SU-DHL-6 (cell line): ENCODE results near the gene ABTB2.

Source experiments
- H2AFZ ChIP-seq: fragments of 200-600 bp; sonication (generic); 2 replicates; pipeline ENCODE4 v1.6.1; 2014; ENCODE audit warnings: low read depth, mild to moderate bottlenecking, moderate library complexity, mixed read lengths, antibody characterized with exemption, low read length; ENCODE audit not compliant: severe bottlenecking
- H3F3A ChIP-seq: fragments of 200-600 bp; shearing (Covaris generic); 2 replicates; pipeline ENCODE4 v1.6.0; 2016; ENCODE audit warnings: antibody characterized with exemption, mild to moderate bottlenecking; ENCODE audit not compliant: insufficient read depth
- H3K27ac ChIP-seq: fragments of 200-600 bp; sonication (generic); 2 replicates; pipeline ENCODE4 v1.5.1; 2016; ENCODE audit warnings: low read depth, mild to moderate bottlenecking, low read length, moderate library complexity, mixed read lengths
- H3K27me3 ChIP-seq: fragments of 200-600 bp; sonication (generic), shearing (Covaris generic); 2 replicates; pipeline ENCODE4 v1.6.0; 2014; ENCODE audit warnings: mild to moderate bottlenecking, low read length
- H3K36me3 ChIP-seq: fragments of 200-600 bp; sonication (generic); 2 replicates; pipeline ENCODE4 v1.6.1; 2014; ENCODE audit warnings: mild to moderate bottlenecking, low read length, mixed read lengths
- H3K4me2 ChIP-seq: fragments of 300-600, 200-600 bp; shearing (Covaris generic), sonication (generic); 2 replicates; pipeline ENCODE4 v1.6.0; 2014; ENCODE audit warnings: low read length, low read depth, mild to moderate bottlenecking; ENCODE audit not compliant: poor library complexity, severe bottlenecking
- H3K4me3 ChIP-seq: fragments of 200-600 bp; sonication (generic); 2 replicates; pipeline ENCODE4 v1.5.1; 2014; ENCODE audit warnings: antibody characterized with exemption, low read length, mild to moderate bottlenecking, mixed read lengths; ENCODE audit not compliant: insufficient read depth, poor library complexity, severe bottlenecking
- H3K79me2 ChIP-seq: fragments of 200-600 bp; sonication (generic); 2 replicates; pipeline ENCODE4 v1.6.1; 2014; ENCODE audit warnings: mild to moderate bottlenecking, low read length, moderate library complexity; ENCODE audit not compliant: insufficient read depth
- H3K9ac ChIP-seq: fragments of 200-600 bp; sonication (generic); 2 replicates; pipeline ENCODE4 v1.7.0; 2014; ENCODE audit warnings: mild to moderate bottlenecking, low read length
- H3K9me2 ChIP-seq: fragments of 200-600 bp; sonication (generic); replicated peaks from 2 replicates; pipeline ENCODE4 v1.6.1; 2014; ENCODE audit warnings: low read length; ENCODE audit not compliant: insufficient read depth
- H3K9me3 ChIP-seq: fragments of 200-600 bp; sonication (generic); 2 replicates; pipeline ENCODE4 v1.6.1; 2014; ENCODE audit warnings: low read length, mixed read lengths; ENCODE audit not compliant: insufficient read depth
- H4K20me1 ChIP-seq: fragments of 200-600 bp; sonication (generic); 2 replicates; pipeline ENCODE4 v1.6.1; 2014; ENCODE audit warnings: low read depth, mild to moderate bottlenecking, antibody characterized with exemption, low read length, moderate library complexity, mixed read lengths
- EZH2phosphoT487 ChIP-seq: fragments of 200-600 bp; sonication (generic), shearing (Covaris generic); conservative IDR thresholded peaks from 2 replicates; pipeline ENCODE4 v1.6.1; 2018; ENCODE audit warnings: mild to moderate bottlenecking, antibody characterized with exemption, low read length, moderate library complexity, mixed read lengths
- TF ChIP-seq, protein P1 (sequence below): fragments of 200-600 bp; sonication (generic); IDR thresholded peaks from one replicate; pipeline ENCODE4 v1.5.1; 2017; ENCODE audit warnings: antibody characterized with exemption, mild to moderate bottlenecking, low read length, moderate library complexity; ENCODE audit not compliant: insufficient read depth, poor library complexity, severe bottlenecking

The ABTB2 gene

DNA sequence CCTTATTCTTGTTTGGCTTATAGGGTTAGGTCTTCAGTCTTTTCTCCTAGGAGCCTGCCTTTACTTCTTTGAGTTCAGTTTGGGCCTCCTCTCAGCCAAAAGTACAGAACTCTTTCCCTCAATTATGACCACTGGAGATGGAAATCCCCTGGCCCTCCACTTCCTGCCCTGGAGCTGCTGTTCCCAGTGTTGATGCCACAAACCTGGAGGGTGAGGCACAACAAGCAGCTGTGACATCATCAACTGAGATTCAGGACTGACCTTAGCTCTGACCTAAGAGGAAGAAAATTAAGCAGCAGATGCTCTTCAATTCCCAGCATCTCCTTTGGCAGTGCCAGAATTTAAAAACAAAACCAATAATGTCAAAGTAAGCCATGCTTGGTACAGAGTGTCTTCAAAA is 3.0 kb downstream of the ABTB2 start:
- Histone ChIP-seq H3K9ac (no peak overlapping the region), H3K9me3 (no peaks in the 10 kb centered on the region), H4K20me1 (no peaks in the 10 kb centered on the region), H3F3A (no peaks in the 10 kb centered on the region), H3K36me3 (no peaks in the 10 kb centered on the region), H3K79me2 (no peaks in the 10 kb centered on the region), H2AFZ (no peak overlapping the region), H3K27ac (no peak overlapping the region), H3K9me2 (no peaks in the 10 kb centered on the region), H3K4me2 (no peak overlapping the region), H3K27me3 (no peaks in the 10 kb centered on the region), H3K4me3 (no peak overlapping the region)
- no peak for TF ChIP-seq EZH2phosphoT487
- TF ChIP-seq, protein P1, sequence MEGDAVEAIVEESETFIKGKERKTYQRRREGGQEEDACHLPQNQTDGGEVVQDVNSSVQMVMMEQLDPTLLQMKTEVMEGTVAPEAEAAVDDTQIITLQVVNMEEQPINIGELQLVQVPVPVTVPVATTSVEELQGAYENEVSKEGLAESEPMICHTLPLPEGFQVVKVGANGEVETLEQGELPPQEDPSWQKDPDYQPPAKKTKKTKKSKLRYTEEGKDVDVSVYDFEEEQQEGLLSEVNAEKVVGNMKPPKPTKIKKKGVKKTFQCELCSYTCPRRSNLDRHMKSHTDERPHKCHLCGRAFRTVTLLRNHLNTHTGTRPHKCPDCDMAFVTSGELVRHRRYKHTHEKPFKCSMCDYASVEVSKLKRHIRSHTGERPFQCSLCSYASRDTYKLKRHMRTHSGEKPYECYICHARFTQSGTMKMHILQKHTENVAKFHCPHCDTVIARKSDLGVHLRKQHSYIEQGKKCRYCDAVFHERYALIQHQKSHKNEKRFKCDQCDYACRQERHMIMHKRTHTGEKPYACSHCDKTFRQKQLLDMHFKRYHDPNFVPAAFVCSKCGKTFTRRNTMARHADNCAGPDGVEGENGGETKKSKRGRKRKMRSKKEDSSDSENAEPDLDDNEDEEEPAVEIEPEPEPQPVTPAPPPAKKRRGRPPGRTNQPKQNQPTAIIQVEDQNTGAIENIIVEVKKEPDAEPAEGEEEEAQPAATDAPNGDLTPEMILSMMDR: no peak

DNA sequence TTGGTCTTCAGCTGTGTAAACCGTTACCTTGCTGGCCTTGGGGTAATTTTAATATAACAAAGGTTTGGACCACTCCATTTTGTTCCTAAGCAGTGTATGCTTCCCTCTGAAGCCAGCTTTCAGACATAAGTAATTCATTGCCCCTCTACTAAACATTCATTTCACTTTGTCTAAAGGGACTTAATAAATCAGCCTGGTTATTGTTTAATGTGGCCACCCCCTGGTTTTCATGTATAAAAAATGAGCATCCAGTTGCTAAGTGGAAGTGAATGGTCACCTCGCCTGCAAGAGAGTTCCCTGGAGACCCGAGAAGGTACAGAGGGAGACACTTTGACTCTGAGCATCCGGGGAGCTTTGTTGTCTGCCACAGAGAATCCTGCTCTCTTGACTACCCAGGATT is 3.9 kb downstream of the ABTB2 start:
- H3K79me2 ChIP-seq: no peaks in the 10 kb centered on the region
- H3K4me2 ChIP-seq: no peak overlapping the region

GRCh38 chr11:34351687-34352469 is 5.9 kb downstream of the ABTB2 start:
- Histone ChIP-seq H3K36me3 (no peaks in the 10 kb centered on the region), H3K27me3 (no peaks in the 10 kb centered on the region), H3K9ac (no peak overlapping the region), H3K4me3 (no peak overlapping the region), H3K79me2 (no peaks in the 10 kb centered on the region), H3F3A (no peaks in the 10 kb centered on the region), H2AFZ (no peak overlapping the region), H3K9me3 (no peaks in the 10 kb centered on the region), H4K20me1 (no peaks in the 10 kb centered on the region), H3K4me2 (no peak overlapping the region), H3K27ac (no peak overlapping the region), H3K9me2 (no peaks in the 10 kb centered on the region)
- no peak for TF ChIP-seq EZH2phosphoT487

More for the DNA sequence above, 3.9 kb downstream of the ABTB2 start:
- Histone ChIP-seq H3K36me3 (no peaks in the 10 kb centered on the region), H3F3A (no peaks in the 10 kb centered on the region), H3K9me2 (no peaks in the 10 kb centered on the region), H2AFZ (no peak overlapping the region), H4K20me1 (no peaks in the 10 kb centered on the region), H3K9ac (no peak overlapping the region), H3K4me3 (no peak overlapping the region), H3K27me3 (no peaks in the 10 kb centered on the region), H3K9me3 (no peaks in the 10 kb centered on the region), H3K27ac (no peak overlapping the region)
- TF ChIP-seq, protein P1: no peak
- no peak for TF ChIP-seq EZH2phosphoT487

DNA sequence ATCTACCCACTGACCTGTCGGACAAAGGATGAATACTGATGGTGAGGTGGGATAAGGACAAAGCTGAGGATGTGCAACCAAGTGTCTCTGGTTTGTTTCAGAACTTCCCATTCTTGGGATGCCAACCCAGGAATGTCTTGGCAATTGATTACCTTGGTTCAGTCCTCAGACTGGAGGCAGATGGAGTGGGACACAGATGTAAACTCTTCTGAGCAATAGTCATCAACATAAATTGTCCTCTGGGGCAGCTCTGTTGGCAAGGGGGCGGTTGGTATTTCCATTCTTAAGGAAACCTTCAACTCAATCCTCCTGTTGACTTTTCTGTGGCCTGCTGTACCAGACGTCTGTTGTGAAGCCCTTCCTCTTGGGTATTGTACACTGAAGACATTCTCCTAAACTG is 6.8 kb downstream of the ABTB2 start:
- TF ChIP-seq, protein P1: no peak
- no peak for TF ChIP-seq EZH2phosphoT487
- Histone ChIP-seq H3F3A (no peaks in the 10 kb centered on the region), H3K27me3 (no peaks in the 10 kb centered on the region), H3K27ac (no peak overlapping the region), H3K9me3 (no peaks in the 10 kb centered on the region), H3K4me2 (no peak overlapping the region), H3K9me2 (no peaks in the 10 kb centered on the region), H4K20me1 (no peaks in the 10 kb centered on the region), H3K79me2 (no peaks in the 10 kb centered on the region), H3K36me3 (no peaks in the 10 kb centered on the region), H3K9ac (no peak overlapping the region), H3K4me3 (no peak overlapping the region), H2AFZ (no peak overlapping the region)
